ENCODE measurements around the gene FBRS. TPM values are rescaled to one million over a fixed set of nuclear protein-coding genes. Genes with fewer than 3 reads are reported as not detected.
A peak's percentile ranks its signal among the peaks of the same experiment; 100 is the strongest.
"Not testable (repeated sequence)": the region's sequence is repeated elsewhere in the genome, so short reads cannot be mapped to it uniquely, and the experiment has no call there.

The FBRS gene
- polyA plus RNA-seq, 6 donors from 2014 or later: 0.88 to 9.0 (median 4.2) TPM

DNA sequence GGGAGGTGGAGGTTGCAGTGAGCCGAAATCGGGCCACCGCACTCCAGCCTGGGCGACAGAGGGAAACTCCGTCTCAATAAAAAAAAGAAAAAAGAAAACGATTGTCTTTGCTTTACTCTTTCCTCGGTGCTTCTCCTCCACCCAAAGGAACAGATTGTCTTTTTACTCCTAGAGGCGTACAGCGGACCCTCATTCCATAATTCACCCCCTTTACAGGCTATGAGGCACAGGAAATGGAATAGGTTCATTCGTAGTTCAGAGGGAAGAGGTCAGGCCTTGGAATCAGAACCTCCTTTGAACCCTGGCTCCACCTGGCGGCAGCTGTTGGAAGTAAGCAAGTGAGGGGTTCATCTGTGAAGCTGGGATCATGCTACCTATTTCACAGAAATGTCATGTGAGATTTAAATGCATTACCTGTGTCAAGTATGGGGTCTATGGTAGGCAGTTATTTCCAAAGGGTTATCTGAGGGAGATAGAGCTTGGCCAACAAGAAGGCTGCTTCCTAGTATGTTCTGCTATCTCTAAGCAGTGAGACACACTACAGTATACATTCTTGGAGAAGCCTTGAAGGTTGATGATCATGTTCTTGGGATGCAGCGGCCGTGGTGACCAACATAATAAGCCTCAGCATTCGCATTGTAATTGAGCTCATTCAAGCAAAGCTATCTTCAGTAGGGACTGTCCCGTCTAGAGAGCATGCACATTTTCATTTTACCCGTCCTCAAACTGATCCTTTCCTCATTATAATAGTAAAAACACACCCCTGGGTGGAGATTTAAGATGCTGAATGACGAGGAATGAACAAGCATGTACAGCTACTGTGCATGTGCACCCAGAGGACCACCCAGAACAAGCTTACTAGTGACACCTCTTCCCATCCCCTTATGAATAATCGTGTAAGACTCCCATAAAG is 29.3 kb upstream of the FBRS start:
- Mint-ChIP-seq H3K4me1 (peaks cover 5 to 9% (median 9%) of the 10 kb centered on the region in 3 donors), H3K27me3 (no peaks in the 10 kb centered on the region)
- peak; percentile 73 for DNase-seq

DNA sequence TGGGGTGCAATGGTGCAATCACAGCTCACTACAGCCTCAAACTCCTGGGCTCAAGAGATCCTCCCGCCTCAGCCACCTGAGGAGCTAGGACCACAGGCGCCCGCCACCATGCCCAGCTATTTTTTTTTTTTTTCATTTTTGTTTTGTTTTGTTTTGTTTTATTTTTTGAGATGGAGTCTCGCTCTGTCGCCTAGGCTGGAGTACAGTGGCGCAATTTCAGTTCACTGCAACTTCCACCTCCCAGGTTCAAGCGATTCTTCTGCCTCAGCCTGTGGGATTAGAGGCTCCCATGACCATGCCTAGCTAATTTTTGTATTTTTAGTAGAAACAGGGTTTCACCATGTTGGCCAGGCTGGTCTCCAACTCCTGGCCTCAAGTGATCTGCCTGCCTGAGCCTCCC is 25.8 kb upstream of the FBRS start:
- peak overlapping the region in 4 of 8 donors; percentile 9 to 63 (median 42) for H3K4me3 Mint-ChIP-seq
- not testable (repeated sequence) for ATAC-seq (ENCODE audit: low read depth in 2 of 2); DNase-seq; H3K36me3 Mint-ChIP-seq; H3K9me3 Mint-ChIP-seq; H3K27me3 Mint-ChIP-seq
- peak overlapping the region in 2 of 6 donors; percentile 33 to 76 for H3K27ac Mint-ChIP-seq
- H3K4me1 Mint-ChIP-seq: peaks cover 17 to 26% (median 24%) of the 10 kb centered on the region in 3 donors

More for the DNA sequence above, 29.3 kb upstream of the FBRS start:
- peak overlapping the region in 6 of 8 donors; percentile 8 to 66 (median 34) for H3K4me3 Mint-ChIP-seq
- H3K9me3 Mint-ChIP-seq: no peaks in the 10 kb centered on the region
- ATAC-seq (ENCODE audit: low read depth in 2 of 2): peak; percentile 78 to 92
- H3K36me3 Mint-ChIP-seq: no peaks in the 10 kb centered on the region
- H3K27ac Mint-ChIP-seq: peak overlapping the region in 3 of 6 donors; percentile 46 to 96 (median 74)

DNA sequence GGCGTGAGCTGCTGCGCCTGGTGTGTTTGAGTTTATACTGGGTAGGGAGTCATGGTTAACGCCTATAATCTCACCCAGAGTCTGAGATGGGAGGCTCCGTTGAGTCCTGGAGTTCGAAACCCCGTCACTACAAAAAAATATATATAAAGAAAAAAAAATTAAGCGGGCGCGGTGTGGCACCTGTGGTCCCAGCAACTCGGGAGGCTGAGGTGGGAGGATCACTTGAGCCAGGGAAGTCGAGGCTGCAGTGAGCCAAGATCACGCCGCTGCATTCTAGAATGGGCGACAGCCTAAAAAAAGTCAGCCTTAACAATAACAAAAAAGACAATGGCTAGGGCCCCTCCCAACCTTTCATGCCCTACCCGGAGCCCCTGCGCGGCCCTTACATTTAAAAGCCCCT is 24.7 kb upstream of the FBRS start:
- no peaks in the 10 kb centered on the region for H3K9me3 Mint-ChIP-seq
- H3K36me3 Mint-ChIP-seq: no peaks in the 10 kb centered on the region
- DNase-seq (no peak), ATAC-seq (ENCODE audit: low read depth in 2 of 2) (no peak)
- H3K27ac Mint-ChIP-seq: peak overlapping the region; percentile 98 to 99 (median 99)
- peaks cover 17 to 26% (median 23%) of the 10 kb centered on the region in 3 donors for H3K4me1 Mint-ChIP-seq
- H3K4me3 Mint-ChIP-seq: peak overlapping the region; percentile 84 to 96 (median 90)
- H3K27me3 Mint-ChIP-seq: no peaks in the 10 kb centered on the region

DNA sequence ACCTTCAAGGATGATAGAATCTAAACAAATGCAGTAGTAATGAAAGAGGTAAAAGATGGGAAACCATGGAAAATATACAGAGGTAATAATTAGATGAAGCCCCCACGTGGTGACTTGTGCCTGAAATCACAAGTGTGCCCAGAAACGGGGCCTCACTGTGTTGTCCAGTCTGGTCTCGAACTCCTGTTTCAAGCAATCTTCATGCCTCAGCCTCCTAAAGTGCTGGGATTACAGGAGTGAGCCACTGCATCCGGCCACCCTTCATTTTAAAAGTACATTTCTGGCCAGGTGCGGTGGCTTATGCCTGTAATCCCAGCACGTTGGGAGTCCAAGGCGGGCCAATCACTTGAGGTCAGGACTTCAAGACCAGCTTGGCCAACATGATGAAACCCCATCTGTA is 21.6 kb upstream of the FBRS start:
- no peaks in the 10 kb centered on the region for H3K36me3 Mint-ChIP-seq
- DNase-seq (no peak), ATAC-seq (ENCODE audit: low read depth in 2 of 2) (no peak)
- H3K4me1 Mint-ChIP-seq: peaks cover 12 to 20% (median 17%) of the 10 kb centered on the region in 3 donors
- no peak overlapping the region for H3K4me3 Mint-ChIP-seq
- H3K9me3 Mint-ChIP-seq: no peaks in the 10 kb centered on the region
- peak overlapping the region in 3 of 6 donors; percentile 9 to 38 (median 30) for H3K27ac Mint-ChIP-seq
- no peaks in the 10 kb centered on the region for H3K27me3 Mint-ChIP-seq

DNA sequence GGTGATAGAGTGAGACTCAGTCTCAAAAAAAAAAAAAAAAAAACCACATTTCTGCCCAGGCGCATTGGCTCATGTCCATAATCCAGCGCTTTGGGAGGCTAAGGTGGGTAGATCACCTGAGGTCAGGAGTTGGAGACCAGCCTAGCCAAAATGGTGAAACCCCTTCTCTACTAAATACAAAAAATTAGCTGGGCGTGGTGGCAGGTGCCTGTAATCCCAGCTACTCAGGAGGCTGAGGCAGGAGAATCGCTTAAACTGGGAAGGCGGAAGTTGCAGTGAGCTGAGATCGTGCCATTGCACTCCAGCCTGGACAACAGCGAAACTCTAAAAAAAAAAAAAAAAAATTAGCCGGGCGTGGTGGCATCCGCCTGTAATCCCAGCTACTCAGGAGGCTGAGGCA is 21.1 kb upstream of the FBRS start:
- H3K4me1 Mint-ChIP-seq: peaks cover 12 to 20% (median 17%) of the 10 kb centered on the region in 3 donors
- not testable (repeated sequence) for H3K36me3 Mint-ChIP-seq; H3K9me3 Mint-ChIP-seq; H3K4me3 Mint-ChIP-seq; ATAC-seq (ENCODE audit: low read depth in 2 of 2); DNase-seq; H3K27me3 Mint-ChIP-seq; H3K27ac Mint-ChIP-seq

DNA sequence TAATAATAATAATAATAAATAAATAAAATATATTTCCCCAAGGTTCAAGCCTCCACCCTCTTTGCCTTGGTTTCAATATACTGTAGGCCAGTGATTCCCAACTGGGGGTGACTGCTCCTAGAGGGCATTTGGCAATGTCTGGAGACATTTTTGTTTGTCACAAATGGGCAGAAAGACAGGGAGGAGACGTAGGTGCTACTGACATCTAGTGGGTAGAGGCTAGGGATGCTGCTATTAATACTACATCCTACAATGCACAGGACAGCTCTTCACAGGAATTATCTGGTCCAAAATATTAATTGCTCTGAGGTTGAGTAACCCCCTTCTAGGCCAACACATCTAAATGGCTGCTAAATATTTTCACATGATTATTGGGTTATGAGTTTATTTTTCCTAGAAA is 20.3 kb upstream of the FBRS start:
- peak overlapping the region in 1 of 6 donors; percentile 7 for H3K27ac Mint-ChIP-seq
- H3K36me3 Mint-ChIP-seq: no peaks in the 10 kb centered on the region
- peaks cover 12 to 20% (median 17%) of the 10 kb centered on the region in 3 donors for H3K4me1 Mint-ChIP-seq

DNA sequence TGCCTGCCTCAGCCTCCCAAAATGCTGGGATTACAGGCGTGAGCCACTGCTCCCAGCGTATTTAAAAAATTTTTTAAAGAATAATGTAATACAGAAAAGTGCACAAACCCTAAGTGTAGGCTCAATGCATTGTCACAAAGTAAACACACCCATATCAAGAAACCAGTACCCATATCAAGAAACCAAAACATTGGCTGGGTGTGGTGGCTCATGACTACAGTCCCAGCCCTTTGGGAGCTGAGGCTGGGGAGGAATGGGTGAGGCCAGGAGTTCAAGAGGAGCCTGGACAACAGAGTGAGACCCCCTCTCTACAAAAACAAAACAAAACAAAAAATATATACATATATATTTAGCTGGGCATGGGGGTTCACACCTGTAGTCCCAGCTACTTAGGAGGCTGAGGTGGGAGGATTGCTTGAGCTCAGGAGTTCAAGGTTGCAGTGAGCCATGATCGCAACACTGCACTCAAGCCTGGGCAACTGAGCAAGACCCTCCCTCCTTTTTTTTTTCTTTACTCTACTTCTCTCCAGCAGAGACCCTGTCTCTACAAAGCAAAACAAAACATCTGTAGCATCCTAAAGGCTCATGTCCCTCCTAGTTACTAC is 16.8 kb upstream of the FBRS start:
- ATAC-seq (ENCODE audit: low read depth in 2 of 2) (no peak), DNase-seq (no peak)
- Mint-ChIP-seq H3K27ac (no peak overlapping the region), H3K4me3 (no peak overlapping the region), H3K36me3 (no peaks in the 10 kb centered on the region), H3K9me3 (no peaks in the 10 kb centered on the region), H3K27me3 (no peaks in the 10 kb centered on the region), H3K4me1 (peaks cover 0 to 1% (median 0%) of the 10 kb centered on the region in 3 donors)

More for the DNA sequence above, 20.3 kb upstream of the FBRS start:
- ATAC-seq (ENCODE audit: low read depth in 2 of 2) (no peak), DNase-seq (peak; percentile 22)
- no peaks in the 10 kb centered on the region for H3K27me3 Mint-ChIP-seq
- H3K9me3 Mint-ChIP-seq: no peaks in the 10 kb centered on the region
- H3K4me3 Mint-ChIP-seq: peak overlapping the region in 1 of 8 donors; percentile 50

DNA sequence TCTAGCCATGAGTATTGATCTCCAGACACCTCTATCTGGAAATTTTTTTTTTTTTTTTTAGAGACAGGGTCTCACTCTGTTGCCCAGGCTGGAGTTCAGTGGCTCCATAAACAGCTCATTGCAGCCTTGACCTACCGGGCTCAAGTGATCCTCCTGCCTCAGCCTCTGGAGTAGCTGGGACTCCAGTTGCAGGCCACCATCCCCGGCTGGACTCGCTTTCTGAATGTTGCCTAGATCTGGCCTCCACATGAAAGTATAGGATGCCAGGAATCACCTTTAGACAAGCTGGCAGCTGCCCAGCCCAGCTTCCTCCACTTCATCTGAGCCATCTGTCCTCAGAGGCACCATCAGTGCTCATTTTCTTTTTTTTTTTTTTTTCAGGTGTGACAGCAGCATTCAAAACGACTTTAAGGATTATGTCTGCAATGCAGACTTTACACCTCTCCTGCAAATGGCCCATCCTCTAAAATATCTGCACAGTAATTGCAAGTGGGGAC is 13.8 kb upstream of the FBRS start:
- peaks cover 0 to 5% (median 0%) of the 10 kb centered on the region in 3 donors for H3K4me1 Mint-ChIP-seq
- H3K9me3 Mint-ChIP-seq: no peaks in the 10 kb centered on the region
- no peak for ATAC-seq (ENCODE audit: low read depth in 2 of 2)
- no peaks in the 10 kb centered on the region for H3K36me3 Mint-ChIP-seq
- peak overlapping the region in 1 of 6 donors; percentile 18 for H3K27ac Mint-ChIP-seq
- no peaks in the 10 kb centered on the region for H3K27me3 Mint-ChIP-seq
- no peak overlapping the region for H3K4me3 Mint-ChIP-seq
- no peak for DNase-seq

DNA sequence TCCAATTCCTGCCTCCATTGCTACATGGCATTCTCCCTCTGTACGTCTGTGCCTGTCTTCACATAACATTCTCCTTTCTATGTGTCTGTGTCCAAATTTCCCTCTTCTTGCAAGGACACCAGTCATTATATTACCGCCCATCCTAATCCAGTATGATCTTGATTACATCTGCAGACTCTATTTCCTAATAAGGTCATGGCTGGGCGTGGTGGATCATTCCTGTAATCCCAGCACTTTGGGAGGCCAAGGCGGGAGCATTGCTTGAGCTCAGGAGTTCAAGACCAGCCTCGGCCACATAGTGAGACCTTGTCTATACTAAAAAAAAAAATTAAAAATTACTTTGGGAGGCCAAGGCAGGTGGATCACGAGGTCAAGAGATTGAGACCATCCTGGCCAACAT is 12.5 kb upstream of the FBRS start:
- Mint-ChIP-seq H3K27me3 (no peaks in the 10 kb centered on the region), H3K9me3 (no peaks in the 10 kb centered on the region), H3K4me3 (no peak overlapping the region), H3K4me1 (peaks cover 7 to 15% (median 10%) of the 10 kb centered on the region in 3 donors), H3K27ac (peak overlapping the region in 1 of 6 donors; percentile 61), H3K36me3 (peaks cover 0 to 6% of the 10 kb centered on the region in 2 donors)
- no peak for DNase-seq
- no peak for ATAC-seq (ENCODE audit: low read depth in 2 of 2)

DNA sequence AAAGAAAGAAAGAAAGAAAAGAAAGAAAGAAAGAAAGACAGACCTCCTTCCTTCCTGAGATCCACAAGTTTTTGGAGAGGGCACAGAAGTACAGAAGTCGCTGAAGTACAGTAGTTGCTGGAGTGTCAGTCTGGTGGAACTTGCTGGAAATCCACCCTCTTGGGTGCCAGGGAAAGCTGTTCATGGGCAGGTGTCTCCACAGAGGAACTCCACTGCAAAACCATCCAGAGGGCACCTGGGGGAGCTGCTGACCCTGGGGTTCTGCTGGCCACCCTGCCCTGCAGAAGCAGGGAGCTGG is 11.0 kb upstream of the FBRS start:
- no peak overlapping the region for H3K27ac Mint-ChIP-seq
- H3K36me3 Mint-ChIP-seq: peaks cover 0 to 8% of the 10 kb centered on the region in 2 donors
- no peak for DNase-seq
- no peaks in the 10 kb centered on the region for H3K9me3 Mint-ChIP-seq
- no peak overlapping the region for H3K4me3 Mint-ChIP-seq
- H3K4me1 Mint-ChIP-seq: peaks cover 13 to 23% (median 19%) of the 10 kb centered on the region in 3 donors
- no peaks in the 10 kb centered on the region for H3K27me3 Mint-ChIP-seq
- ATAC-seq (ENCODE audit: low read depth in 2 of 2): no peak

DNA sequence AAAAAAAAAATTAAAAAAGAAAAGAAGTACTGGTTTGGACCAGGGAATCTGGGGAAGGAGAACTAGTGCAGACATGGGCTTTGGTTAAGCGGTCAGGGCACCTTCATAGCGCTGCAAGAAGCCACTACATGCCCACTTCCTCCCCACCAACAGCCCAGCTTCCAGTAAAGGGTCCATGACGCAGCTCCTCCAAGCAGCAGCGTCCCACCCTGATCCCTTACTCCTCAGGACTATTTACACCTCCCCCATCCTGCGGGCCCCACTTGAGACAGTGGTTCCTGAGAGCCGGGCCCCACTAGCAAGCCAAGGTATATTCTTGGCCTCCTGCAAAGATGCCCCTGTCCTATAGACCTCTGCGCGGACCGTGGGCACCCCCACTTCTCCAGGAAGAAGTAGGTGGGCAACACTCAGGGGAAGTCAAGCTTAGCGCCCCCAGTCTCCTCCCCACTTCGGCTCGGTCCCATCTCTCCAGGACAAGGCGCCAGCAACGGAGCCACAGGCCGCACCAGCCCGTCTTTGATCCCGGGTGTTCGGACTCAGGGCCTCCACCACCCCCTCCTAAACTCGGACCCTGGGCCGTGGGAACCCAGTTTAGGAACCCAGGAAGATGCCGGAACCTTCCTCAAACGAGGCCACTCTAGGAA is 8.4 kb upstream of the FBRS start:
- H3K4me1 Mint-ChIP-seq: peaks cover 20 to 31% (median 27%) of the 10 kb centered on the region in 3 donors
- peak overlapping the region; percentile 92 to 100 (median 97) for H3K4me3 Mint-ChIP-seq
- ATAC-seq (ENCODE audit: low read depth in 2 of 2) (peak; percentile 1 to 3), DNase-seq (no peak)
- H3K9me3 Mint-ChIP-seq: no peaks in the 10 kb centered on the region
- peaks cover 0 to 10% of the 10 kb centered on the region in 2 donors for H3K36me3 Mint-ChIP-seq
- H3K27me3 Mint-ChIP-seq: no peaks in the 10 kb centered on the region
- H3K27ac Mint-ChIP-seq: peak overlapping the region; percentile 95 to 99 (median 99)

DNA sequence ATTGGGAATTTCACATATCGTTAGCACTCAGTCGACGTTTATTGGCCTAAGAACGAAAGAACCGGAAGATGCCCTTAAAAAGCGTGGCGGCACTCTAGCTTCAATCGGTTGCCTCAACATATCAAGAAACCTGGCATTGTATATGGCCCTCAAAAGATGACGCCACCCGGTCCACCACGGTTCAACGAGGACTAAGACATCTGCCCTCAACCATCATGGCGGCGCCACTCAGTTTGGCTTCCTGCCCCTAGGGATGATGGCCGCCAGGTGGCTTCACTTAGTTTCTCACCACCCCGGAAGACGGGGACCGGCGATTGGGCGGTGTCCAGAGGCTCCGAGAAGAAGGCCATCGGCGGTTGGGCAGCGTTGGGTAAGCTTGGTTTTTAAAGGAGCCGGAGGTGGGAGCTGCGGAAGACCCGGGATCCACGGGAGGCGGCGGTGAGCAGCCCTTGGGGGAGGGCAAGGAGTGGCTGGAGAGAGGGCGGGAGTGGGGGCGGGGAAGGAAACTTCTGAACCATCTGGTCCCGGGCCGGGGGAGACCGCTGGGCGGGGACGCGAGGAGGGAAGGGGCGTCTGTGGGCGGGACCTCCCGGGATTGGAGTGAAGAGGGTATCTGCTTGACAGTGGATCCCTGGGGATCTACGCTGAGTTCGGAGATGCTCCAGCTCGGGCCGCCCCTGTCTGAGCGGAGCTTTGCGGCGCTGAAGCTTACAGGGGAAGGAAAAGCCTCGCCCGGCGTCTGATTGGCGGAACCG is 7.7 kb upstream of the FBRS start, which contains the start of gene PRR14:
TSS of gene PRR14 (plus strand) at position 592 of the 755 bp plus-strand sequence. CDS start 686 bp downstream, outside the sequence.
- Mint-ChIP-seq H3K27me3 (no peaks in the 10 kb centered on the region), H3K4me3 (peak within 1 kb of the TSS; percentile 92 to 100 (median 97)), H3K4me1 (peaks cover 22 to 32% (median 31%) of the 10 kb centered on the region in 3 donors), H3K27ac (peak within 1 kb of the TSS; percentile 95 to 99 (median 99)), H3K9me3 (no peaks in the 10 kb centered on the region), H3K36me3 (peaks cover 0 to 15% of the 10 kb centered on the region in 2 donors)
- DNase-seq (peak; percentile 97), ATAC-seq (ENCODE audit: low read depth in 2 of 2) (peak; percentile 82 to 83)

All from naive B cell (primary cell).